Omental fat pad (tissue), 4 donors: ENCODE results near the gene WDR55. TPM values are rescaled to one million over a fixed set of nuclear protein-coding genes. Genes with fewer than 3 reads are reported as not detected.
A peak's percentile ranks its signal among the peaks of the same experiment; 100 is the strongest.

ENCODE experiments used
- ATAC-seq: fragments of 150-250 bp; one replicate; pipeline ENCODE4 v1.9.1; 2016; ENCODE audit warnings: mild to moderate bottlenecking, moderate library complexity; ENCODE audit not compliant: low FRiP score
- DNase-seq: peaks from one replicate; pipeline ENCODE4 v3.0.0-alpha.2; 2019; ENCODE audit warnings: low spot score
- CTCF ChIP-seq, 3 donors: fragments of 450-650 bp; IDR thresholded peaks; one replicate each; pipeline ENCODE4 v1.5.1; 2016 to 2017; ENCODE audit warnings: antibody characterized with exemption in 3 of 3, mild to moderate bottlenecking in 3 of 3, moderate library complexity in 2 of 3
- total RNA-seq, 4 donors: library from RNA; depleted of rRNA; stranded (reverse); fragments of >200 nt; gene quantifications; one replicate each; pipeline ENCODE4 v1.1.0, GENCODE V29; 2016

The WDR55 gene
- total RNA-seq, 4 donors from 2014 or later, result 21.2 to 29.9 (median 25.2) TPM

DNA sequence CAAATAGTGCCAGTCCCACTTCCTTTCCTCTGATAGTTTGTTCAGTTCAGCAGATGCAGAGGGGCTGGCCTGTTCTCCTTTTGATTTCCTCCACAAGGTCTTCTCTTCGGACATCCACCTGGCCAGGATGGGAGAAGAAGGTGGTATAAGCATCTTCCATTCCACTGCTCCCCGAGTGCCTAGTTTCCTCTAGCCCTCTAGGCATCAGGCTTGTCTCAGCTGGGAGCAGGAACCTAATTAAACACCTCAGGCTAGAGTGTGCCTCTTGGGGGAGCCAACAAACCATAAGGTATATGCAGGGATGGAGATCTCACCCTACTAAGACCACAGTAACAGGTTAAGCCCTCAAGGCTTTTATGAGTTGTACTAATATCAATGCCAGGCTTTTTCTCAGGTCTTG lies 9.5 kb downstream of the WDR55 start:
- TF ChIP-seq CTCF (IDR thresholded peaks at IDR 0.05), result no peak
- no peak for DNase-seq
- ATAC-seq, result no peak

DNA sequence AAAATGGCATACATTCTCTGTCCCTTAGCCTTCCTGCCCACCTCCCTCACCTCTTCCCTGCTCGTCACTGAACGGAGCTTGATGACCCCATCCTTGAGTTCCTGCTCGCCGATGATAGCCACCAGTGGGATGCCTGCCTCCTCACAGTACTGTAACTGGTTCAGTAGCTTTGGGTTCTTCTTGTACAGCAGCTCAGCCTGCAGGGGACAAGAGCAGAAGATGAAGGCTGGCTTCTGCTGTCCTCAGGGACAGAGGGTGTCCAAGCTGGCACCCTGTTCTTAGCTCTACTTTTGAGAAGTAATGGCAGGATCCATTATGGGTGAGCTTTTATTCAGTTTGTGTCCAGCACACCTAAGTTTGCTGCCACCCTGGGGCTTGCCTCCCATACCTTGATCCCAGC lies 9.9 kb downstream of the WDR55 start:
- no peak for ATAC-seq
- no peak for DNase-seq
- no peak for TF ChIP-seq CTCF (IDR thresholded peaks at IDR 0.05)

DNA sequence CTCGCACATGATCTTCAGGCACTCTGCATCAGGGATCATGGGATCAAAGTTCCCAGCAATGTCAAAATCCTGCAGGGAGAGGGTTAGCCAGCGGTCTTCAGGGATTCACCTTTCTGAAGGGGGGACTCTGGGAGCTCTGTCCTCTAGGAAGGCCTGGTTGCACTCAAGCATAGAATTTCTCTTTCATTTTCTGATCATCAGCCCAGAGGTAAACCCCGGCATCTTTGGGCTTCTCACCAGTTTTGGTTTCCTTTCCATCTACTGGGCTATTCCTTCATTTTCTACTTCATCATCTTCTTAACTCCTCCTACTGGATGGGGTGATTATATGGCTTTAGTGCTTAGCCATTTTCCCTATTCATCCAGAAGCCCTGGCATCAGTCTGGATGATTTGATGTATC lies 13.2 kb downstream of the WDR55 start:
- no peak for ATAC-seq
- DNase-seq, result no peak
- no peak for TF ChIP-seq CTCF (IDR thresholded peaks at IDR 0.05)

DNA sequence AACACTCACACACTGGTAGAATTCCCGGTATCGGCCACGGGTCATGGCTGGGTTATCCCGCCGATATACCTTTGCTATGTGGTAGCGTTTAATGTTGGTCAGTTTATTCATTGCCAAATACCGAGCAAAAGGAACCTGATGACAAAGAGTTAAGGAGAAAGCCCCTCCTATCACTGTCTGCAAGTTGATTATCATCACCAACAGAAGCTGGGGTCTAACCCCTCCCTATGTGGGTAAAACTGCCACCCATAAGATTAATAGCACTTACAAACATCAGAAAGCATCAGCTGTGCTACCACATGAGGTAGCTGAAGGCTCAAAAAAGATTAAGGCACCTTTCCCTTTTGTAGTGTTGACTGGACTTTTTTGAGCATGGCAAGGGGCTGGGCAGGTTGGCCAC lies 14.3 kb downstream of the WDR55 start:
- ATAC-seq (no peak), DNase-seq (no peak)
- TF ChIP-seq CTCF (IDR thresholded peaks at IDR 0.05), result no peak

- DNase-seq, result no peak
- no peak for TF ChIP-seq CTCF (IDR thresholded peaks at IDR 0.05)
- peak; percentile 2 for ATAC-seq
These were observed 25.8 kb downstream of the WDR55 start for GRCh38 chr5:140690376-140690932.

DNA sequence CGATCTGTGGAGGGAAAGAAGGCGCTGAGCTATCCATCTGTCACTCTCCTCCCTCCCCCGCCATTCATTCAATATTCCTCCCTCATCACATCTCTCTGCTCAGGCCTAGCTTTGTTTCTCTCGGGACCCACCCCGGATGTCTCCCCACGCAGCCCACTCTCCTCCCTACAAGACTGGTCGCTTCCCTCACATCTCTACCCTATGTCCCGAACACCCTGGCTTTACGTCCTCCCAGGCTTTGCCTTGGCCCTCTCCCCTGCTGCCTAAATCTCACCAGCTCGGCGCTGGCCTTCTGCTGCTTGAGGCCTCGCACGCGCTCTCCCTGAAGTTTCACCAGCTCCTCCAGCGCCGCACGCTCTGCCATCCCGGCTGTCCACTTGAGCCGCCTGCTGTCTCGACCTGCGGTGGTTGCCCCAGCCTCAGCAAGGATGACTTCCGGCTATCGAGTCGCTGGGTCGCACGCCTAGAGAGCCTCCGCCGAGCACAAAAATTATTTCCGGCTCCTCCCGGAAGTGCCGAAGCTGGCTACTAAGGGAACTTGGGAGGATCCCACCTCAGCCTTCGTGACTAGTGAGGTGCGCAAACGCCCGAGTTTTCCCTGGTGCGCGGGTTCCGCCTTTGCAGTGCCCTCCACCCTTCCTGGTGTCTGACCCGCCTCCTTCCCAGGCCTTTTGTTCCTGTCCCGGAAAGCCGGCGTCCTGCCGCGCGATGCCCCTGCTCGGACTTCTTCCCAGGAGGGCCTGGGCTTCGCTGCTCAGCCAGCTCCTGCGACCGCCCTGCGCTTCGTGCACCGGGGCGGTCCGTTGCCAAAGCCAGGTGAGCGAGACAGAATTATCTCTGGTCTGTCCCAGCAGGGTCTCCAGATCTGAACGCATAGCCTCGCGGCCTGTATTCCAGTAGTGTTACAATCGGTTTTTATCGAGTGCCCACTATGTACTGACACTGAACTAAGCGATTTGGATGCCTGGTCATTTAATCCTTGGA lies 26.5 kb downstream of the WDR55 start, which contains the start of the genes HARS1 and HARS2:
TSS of gene HARS1 (minus strand) at position 430 of the 984 bp plus-strand sequence. CDS start at position 364, 66 bp downstream.
TSS of gene HARS2 (plus strand) at position 515 of the 984 bp plus-strand sequence. CDS start at position 709, 194 bp downstream.
- TF ChIP-seq CTCF (IDR thresholded peaks at IDR 0.05), result no peak
- DNase-seq (peak; percentile 61), ATAC-seq (peak; percentile 99)
